SK-N-MC (cell line): Measurements from ENCODE around the gene CAMK2G.

ENCODE experiments used
- DNase-seq: peaks from one replicate; pipeline ENCODE4 v3.0.0-alpha.2; 2011; ENCODE audit warnings: low read depth, low spot score
- H3K27ac ChIP-seq: fragments of 200-600 bp; sonication (generic); 2 replicates; pipeline ENCODE4 v1.5.1; 2016; ENCODE audit warnings: mixed run types
- H3K36me3 ChIP-seq: fragments of 200-600 bp; sonication (generic); 2 replicates; pipeline ENCODE4 v1.6.1; 2017; ENCODE audit warnings: antibody characterized with exemption, low read length, mixed read lengths; ENCODE audit not compliant: insufficient read depth
- H3K4me3 ChIP-seq: fragments of 200-600 bp; sonication (generic); 2 replicates; pipeline ENCODE4 v1.5.1; 2016
- H3K9ac ChIP-seq: fragments of 200-600 bp; sonication (generic); 2 replicates; pipeline ENCODE4 v1.8.0; 2017; ENCODE audit warnings: mixed run types, mixed read lengths; ENCODE audit not compliant: insufficient read length
- H3K9me3 ChIP-seq: fragments of 200-600 bp; sonication (generic); 2 replicates; pipeline ENCODE4 v1.6.1; 2017; ENCODE audit warnings: low read depth, mild to moderate bottlenecking, antibody characterized with exemption, low read length, moderate library complexity, mixed read lengths
- EZH2 ChIP-seq: fragments of 200-600 bp; sonication (generic); IDR thresholded peaks from one replicate; pipeline ENCODE4 v1.6.1; 2017; ENCODE audit warnings: antibody characterized with exemption
- FOXP2 ChIP-seq: optimal IDR thresholded peaks from 2 replicates; pipeline ENCODE3; 2011; ENCODE audit warnings: mild to moderate bottlenecking, moderate library complexity; ENCODE audit not compliant: insufficient read depth; ENCODE audit errors: extremely low read length, control extremely low read depth
- POLR2AphosphoS5 ChIP-seq: IDR thresholded peaks from 2 replicates; pipeline ENCODE4 v1.6.1; 2012; ENCODE audit warnings: mild to moderate bottlenecking, low read depth, low read length, borderline replicate concordance

The CAMK2G gene

GRCh38 chr10:73806176-73806950 is 68.0 kb downstream of the CAMK2G start:
- no peaks in the 10 kb centered on the region; the same call in 1 of the 2 replicates for H3K36me3 ChIP-seq
- H3K9me3 ChIP-seq, result no peaks in the 10 kb centered on the region

GRCh38 chr10:73803680-73804286 is 70.6 kb downstream of the CAMK2G start:
- DNase-seq, result no peak
- Histone ChIP-seq H3K27ac (no peak overlapping the region), H3K9me3 (no peaks in the 10 kb centered on the region), H3K36me3 (no peaks in the 10 kb centered on the region; the same call in 1 of the 2 replicates), H3K9ac (no peak overlapping the region), H3K4me3 (no peak overlapping the region)
- TF ChIP-seq POLR2AphosphoS5 (no peak), EZH2 (no peak), FOXP2 (no peak)

More at GRCh38 chr10:73806176-73806950, 68.0 kb downstream of the CAMK2G start:
- TF ChIP-seq POLR2AphosphoS5 (no peak), FOXP2 (no peak), EZH2 (no peak)
- no peak for DNase-seq
- Histone ChIP-seq H3K9ac (no peak overlapping the region), H3K4me3 (no peak overlapping the region), H3K27ac (no peak overlapping the region)

GRCh38 chr10:73802276-73802991 is 71.9 kb downstream of the CAMK2G start:
- H3K27ac ChIP-seq, result no peak overlapping the region
- H3K36me3 ChIP-seq, result no peaks in the 10 kb centered on the region; the same call in 1 of the 2 replicates
- DNase-seq, result no peak
- TF ChIP-seq EZH2 (no peak), POLR2AphosphoS5 (no peak), FOXP2 (no peak)
- H3K4me3 ChIP-seq, result no peak overlapping the region
- H3K9ac ChIP-seq, result no peak overlapping the region
- H3K9me3 ChIP-seq, result no peaks in the 10 kb centered on the region

GRCh38 chr10:73801253-73801590 is 73.1 kb downstream of the CAMK2G start:
- DNase-seq, result no peak
- H3K36me3 ChIP-seq, result no peaks in the 10 kb centered on the region; the same call in 1 of the 2 replicates
- no peak for TF ChIP-seq POLR2AphosphoS5
- no peak for TF ChIP-seq EZH2
- no peak for TF ChIP-seq FOXP2

GRCh38 chr10:73800560-73801252 is 73.6 kb downstream of the CAMK2G start:
- Histone ChIP-seq H3K9me3 (no peaks in the 10 kb centered on the region), H3K36me3 (no peaks in the 10 kb centered on the region; the same call in 1 of the 2 replicates), H3K27ac (no peak overlapping the region), H3K4me3 (no peak overlapping the region), H3K9ac (no peak overlapping the region)
- no peak for TF ChIP-seq FOXP2
- no peak for TF ChIP-seq EZH2
- no peak for TF ChIP-seq POLR2AphosphoS5
- DNase-seq, result no peak

More at GRCh38 chr10:73801253-73801590, 73.1 kb downstream of the CAMK2G start:
- Histone ChIP-seq H3K9me3 (no peaks in the 10 kb centered on the region), H3K27ac (no peak overlapping the region), H3K9ac (no peak overlapping the region), H3K4me3 (no peak overlapping the region)

- TF ChIP-seq POLR2AphosphoS5 (no peak), FOXP2 (no peak), EZH2 (no peak)
- no peak overlapping the region for H3K9ac ChIP-seq
- H3K36me3 ChIP-seq, result no peaks in the 10 kb centered on the region; the same call in 1 of the 2 replicates
- H3K27ac ChIP-seq, result no peak overlapping the region
- no peak for DNase-seq
- H3K9me3 ChIP-seq, result no peaks in the 10 kb centered on the region
- no peak overlapping the region for H3K4me3 ChIP-seq
These were observed 74.3 kb downstream of the CAMK2G start for GRCh38 chr10:73799899-73800559.

- no peaks in the 10 kb centered on the region for H3K9me3 ChIP-seq
- TF ChIP-seq FOXP2 (no peak), EZH2 (no peak), POLR2AphosphoS5 (no peak)
- H3K4me3 ChIP-seq, result no peak overlapping the region
- no peak for DNase-seq
- no peak overlapping the region for H3K9ac ChIP-seq
- no peak overlapping the region for H3K27ac ChIP-seq
- H3K36me3 ChIP-seq, result no peaks in the 10 kb centered on the region; the same call in 1 of the 2 replicates
These were observed 75.3 kb downstream of the CAMK2G start for GRCh38 chr10:73798927-73799560.

- no peak overlapping the region for H3K9ac ChIP-seq
These were observed 76.3 kb downstream of the CAMK2G start for GRCh38 chr10:73798087-73798486.

More at GRCh38 chr10:73798087-73798486, 76.3 kb downstream of the CAMK2G start:
- no peak for DNase-seq
- TF ChIP-seq POLR2AphosphoS5, result no peak
- TF ChIP-seq EZH2, result no peak
- Histone ChIP-seq H3K27ac (no peak overlapping the region), H3K36me3 (no peaks in the 10 kb centered on the region; the same call in 1 of the 2 replicates), H3K4me3 (no peak overlapping the region), H3K9me3 (no peaks in the 10 kb centered on the region)
